ENCODE results near the gene PFKFB2.

- TF ChIP-seq ZNF274 (IDR thresholded peaks at IDR 0.05; ENCODE audit: low read depth, low read length) (no peak), SUZ12 (IDR thresholded peaks at IDR 0.05; ENCODE audit: extremely low read depth, insufficient read depth, insufficient read length) (no peak), YY1 (IDR thresholded peaks at IDR 0.05; ENCODE audit: insufficient read depth, insufficient read length) (no peak)
These were observed 3.6 kb downstream of the PFKFB2 start for GRCh38 chr1:207056673-207057072.

Measured in NT2/D1 (cell line).